GM12864 (cell line): ENCODE results near the gene MBOAT7.

Experiments
- DNase-seq: peaks from one replicate; pipeline ENCODE4 v3.0.0-alpha.2; 2011; ENCODE audit warnings: low read depth
- H3K4me3 ChIP-seq: 2 replicates; pipeline ENCODE4 v1.5.1; 2011; ENCODE audit warnings: mild to moderate bottlenecking, low read depth, low read length, control low read depth
- CTCF ChIP-seq: IDR thresholded peaks from 2 replicates; pipeline ENCODE4 v1.5.1; 2011; ENCODE audit warnings: low read depth, mild to moderate bottlenecking, moderate library complexity, low read length, control low read depth, inconsistent platforms; ENCODE audit errors: missing control alignments

Gene MBOAT7

DNA sequence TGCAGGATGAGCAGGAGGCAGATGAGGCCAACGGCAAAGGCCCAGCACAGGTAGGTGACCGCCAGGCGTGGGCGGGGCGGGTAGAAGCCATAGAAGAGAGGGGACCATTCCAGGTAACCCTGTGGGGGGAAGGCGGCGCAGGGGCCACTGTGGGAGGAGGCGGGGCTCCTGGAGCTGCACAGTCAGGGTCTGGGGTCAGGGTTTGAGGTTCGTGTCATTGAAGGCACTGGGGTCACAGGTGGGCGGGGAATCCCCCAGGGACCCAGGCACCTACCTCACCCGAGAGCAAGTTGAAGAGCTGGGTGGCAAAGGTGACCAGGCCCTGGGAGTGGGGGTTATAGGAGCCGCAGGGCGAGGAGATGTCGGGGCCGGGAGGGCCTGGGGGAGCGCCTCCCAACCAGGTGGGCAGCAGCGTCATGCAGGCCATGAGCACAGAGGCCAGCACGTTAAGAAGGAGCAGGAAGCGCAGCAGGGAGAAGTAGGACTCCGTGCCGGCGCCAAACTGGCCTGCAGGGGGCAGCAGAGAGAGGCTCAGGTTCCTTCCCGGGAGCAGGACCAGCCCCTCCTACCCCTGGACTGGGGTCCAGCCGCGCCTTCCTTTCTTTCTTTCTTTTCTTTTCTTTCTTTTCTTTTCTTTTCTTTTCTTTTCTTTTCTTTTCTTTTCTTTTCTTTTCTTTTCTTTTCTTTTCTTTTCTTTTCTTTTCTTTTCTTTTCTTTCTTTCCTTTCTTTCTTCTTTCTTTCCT, 21.0 kb downstream of the MBOAT7 start:
- H3K4me3 ChIP-seq: no peak overlapping the region
- peak; percentile 92 for TF ChIP-seq CTCF

GRCh38 chr19:54165222-54165621, 24.2 kb downstream of the MBOAT7 start:
- no peak for DNase-seq
- no peak for TF ChIP-seq CTCF
- no peak overlapping the region for H3K4me3 ChIP-seq

More for the DNA sequence above, 21.0 kb downstream of the MBOAT7 start:
- peak; percentile 26 for DNase-seq

DNA sequence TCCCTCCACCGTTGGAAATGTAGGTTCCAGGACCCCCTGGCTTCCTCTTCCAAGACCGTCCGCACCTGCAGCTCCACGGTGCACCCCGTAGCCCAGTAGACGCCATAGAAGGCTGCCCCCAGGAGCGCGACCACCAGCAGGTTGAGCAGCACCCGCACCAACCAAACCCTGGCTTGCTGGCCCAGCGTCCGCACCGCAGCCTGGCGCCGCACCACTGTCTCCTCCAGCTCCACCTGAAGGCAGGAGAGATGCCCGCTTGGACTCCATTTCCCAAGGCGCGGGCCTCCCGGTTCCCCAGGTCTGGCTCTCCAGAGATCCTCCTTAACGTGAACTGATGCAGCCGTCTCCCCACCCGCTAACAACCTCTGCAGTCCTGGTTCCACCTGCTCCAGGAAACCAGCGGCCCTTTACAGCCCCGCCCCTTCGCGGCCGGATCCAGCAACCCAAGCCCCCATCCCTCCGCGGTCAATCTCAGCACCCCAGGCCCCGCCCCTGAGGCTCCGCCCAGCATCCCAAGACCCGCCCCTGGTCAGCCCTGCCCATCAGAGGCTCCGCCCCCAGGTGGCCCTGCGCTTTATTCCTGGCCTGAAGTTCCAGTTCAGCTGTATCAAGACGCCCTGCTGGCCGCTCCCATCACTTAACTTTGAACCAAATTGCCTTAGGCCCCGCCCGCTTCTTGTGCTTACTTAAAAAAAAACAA, 24.9 kb downstream of the MBOAT7 start:
- no peak for DNase-seq
- no peak for TF ChIP-seq CTCF
- H3K4me3 ChIP-seq: no peak overlapping the region

- no peak overlapping the region for H3K4me3 ChIP-seq
- no peak for DNase-seq
- no peak for TF ChIP-seq CTCF
These were observed 26.5 kb downstream of the MBOAT7 start for GRCh38 chr19:54162884-54163283.

DNA sequence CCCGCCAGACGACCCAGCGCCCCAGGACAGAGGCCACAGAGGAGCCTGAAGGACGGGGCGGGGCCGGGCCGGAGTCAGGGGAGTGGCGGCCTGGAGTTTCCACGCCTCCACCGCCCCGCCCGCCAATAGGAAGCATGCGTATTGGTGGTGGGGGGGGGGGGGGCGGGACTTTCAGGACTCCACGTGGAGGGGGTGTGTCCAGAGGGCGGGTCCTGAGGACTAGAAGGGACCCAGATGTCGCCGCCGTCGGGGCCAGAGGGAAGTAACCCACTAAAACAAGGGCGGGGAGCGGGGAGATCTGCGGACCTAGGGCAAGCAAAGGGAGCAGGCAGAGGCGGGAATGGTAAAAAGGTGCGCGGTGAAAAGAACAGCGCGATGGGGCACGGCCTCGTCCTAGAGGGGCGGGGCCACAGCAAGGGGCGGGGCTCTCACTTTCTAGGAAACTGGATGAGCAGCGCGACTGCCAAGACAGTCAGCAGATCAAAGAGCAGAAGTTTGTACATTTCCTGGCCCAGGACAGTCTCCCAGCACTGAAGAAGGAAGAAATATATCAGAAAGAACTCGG, 27.1 kb downstream of the MBOAT7 start:
- peak overlapping the region; percentile 47; the same call in 1 of the 2 replicates for H3K4me3 ChIP-seq
- peak; percentile 29 for DNase-seq

GRCh38 chr19:54160854-54161253, 28.5 kb downstream of the MBOAT7 start:
- peak overlapping the region; percentile 51 for H3K4me3 ChIP-seq
- no peak for TF ChIP-seq CTCF

More for the DNA sequence above, 27.1 kb downstream of the MBOAT7 start:
- no peak for TF ChIP-seq CTCF

More at GRCh38 chr19:54160854-54161253, 28.5 kb downstream of the MBOAT7 start:
- DNase-seq: no peak
